Superior temporal gyrus (tissue), 1 donor: ENCODE measurements around the gene BEST3.
"Not testable (repeated sequence)": the region's sequence is repeated elsewhere in the genome, so short reads cannot be mapped to it uniquely, and the experiment has no call there.

Source experiments
- DNase-seq: peaks from one replicate; pipeline ENCODE4 v3.0.0-alpha.2; 2016; ENCODE audit errors: extremely low spot score

BEST3 gene

GRCh38 chr12:69688021-69688420, 11.1 kb downstream of the BEST3 start:
- no peak for DNase-seq

GRCh38 chr12:69687390-69687789, 11.7 kb downstream of the BEST3 start:
- DNase-seq: no peak

- no peak for DNase-seq
These were observed 12.4 kb downstream of the BEST3 start for GRCh38 chr12:69686731-69687130.

- DNase-seq: no peak
These were observed 13.3 kb downstream of the BEST3 start for GRCh38 chr12:69685810-69686209.

- peak; percentile 58 for DNase-seq
These were observed 14.6 kb downstream of the BEST3 start for GRCh38 chr12:69684466-69684865.

GRCh38 chr12:69682110-69682755, 16.9 kb downstream of the BEST3 start:
- no peak for DNase-seq

GRCh38 chr12:69679119-69679518, 20.0 kb downstream of the BEST3 start:
- no peak for DNase-seq

GRCh38 chr12:69676257-69677012, 22.7 kb downstream of the BEST3 start:
- DNase-seq: no peak

GRCh38 chr12:69672195-69672594, 26.9 kb downstream of the BEST3 start:
- no peak for DNase-seq

- DNase-seq: no peak
These were observed 27.5 kb downstream of the BEST3 start for GRCh38 chr12:69671597-69671996.

GRCh38 chr12:69666798-69667197, 32.3 kb downstream of the BEST3 start:
- no peak for DNase-seq

GRCh38 chr12:69664930-69665377, 34.1 kb downstream of the BEST3 start:
- not testable (repeated sequence) for DNase-seq

- DNase-seq: no peak
These were observed 35.4 kb downstream of the BEST3 start for GRCh38 chr12:69663726-69664125.

GRCh38 chr12:69662764-69663163, 36.3 kb downstream of the BEST3 start:
- DNase-seq: no peak

GRCh38 chr12:69661386-69661785, 37.7 kb downstream of the BEST3 start:
- DNase-seq: no peak

GRCh38 chr12:69660164-69660863, 38.8 kb downstream of the BEST3 start:
- DNase-seq: no peak

GRCh38 chr12:69658203-69658602, 40.9 kb downstream of the BEST3 start:
- DNase-seq: no peak

GRCh38 chr12:69657376-69658137, 41.5 kb downstream of the BEST3 start:
- no peak for DNase-seq

GRCh38 chr12:69655616-69656340, 43.3 kb downstream of the BEST3 start:
- DNase-seq: no peak

- no peak for DNase-seq
These were observed 45.4 kb downstream of the BEST3 start for GRCh38 chr12:69653703-69654102.

GRCh38 chr12:69651922-69652321, 47.2 kb downstream of the BEST3 start:
- no peak for DNase-seq
